Measurements from ENCODE around the gene CCDC169.
"Not testable (repeated sequence)": the region's sequence is repeated elsewhere in the genome, so short reads cannot be mapped to it uniquely, and the experiment has no call there.

CCDC169 gene

DNA sequence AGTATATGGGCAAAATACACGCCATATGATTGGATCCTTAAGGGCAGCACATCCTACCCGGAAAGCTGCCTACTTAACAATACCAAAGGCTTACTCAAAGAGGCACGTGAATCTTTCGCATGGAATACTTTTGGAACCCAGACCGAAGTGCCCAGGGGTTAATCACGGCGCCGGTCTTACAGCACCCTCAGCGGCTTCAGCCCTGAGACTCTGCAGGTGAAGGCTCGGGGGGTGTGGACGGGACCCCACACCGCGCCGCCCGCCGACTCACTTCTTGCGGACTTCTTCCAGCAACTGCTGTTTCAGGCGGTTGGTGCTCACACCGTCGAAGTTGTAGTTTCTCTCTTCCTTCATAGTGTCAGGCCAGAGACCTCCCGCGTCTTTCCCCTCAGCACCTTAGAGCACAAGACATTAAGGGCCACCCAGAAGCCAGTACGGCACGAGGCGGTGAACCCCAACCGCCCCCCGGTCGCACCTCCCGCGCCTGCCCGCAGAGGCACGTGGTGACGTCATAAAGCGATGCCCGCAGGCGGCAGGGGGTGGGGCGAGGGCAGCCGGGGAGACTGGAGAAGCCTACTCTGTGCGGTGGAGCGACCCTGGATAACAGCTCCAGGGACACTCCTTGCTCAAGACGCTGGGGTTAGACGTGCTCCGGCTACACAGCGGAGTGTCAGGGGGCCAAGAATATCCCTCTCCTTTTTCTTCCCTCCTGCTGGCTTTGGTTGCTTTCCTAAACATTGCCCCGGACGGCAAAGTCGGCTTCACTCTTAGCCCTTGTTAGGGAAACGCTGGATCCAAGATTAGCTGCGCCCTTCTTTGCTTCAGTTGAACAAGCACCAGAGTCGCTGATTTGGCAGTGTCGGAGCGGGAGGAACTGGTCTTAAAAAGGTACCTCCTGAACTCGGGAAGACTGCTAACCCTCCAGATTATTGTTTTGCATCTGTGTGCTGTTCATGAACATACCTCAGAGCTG, at the start of gene CCDC169:
CCDC169 (minus strand) TSS at position 449 of the 973 bp plus-strand sequence; CDS start at position 354, 95 bp downstream.
- peak; percentile 32 for DNase-seq (ENCODE audit: low read depth)

DNA sequence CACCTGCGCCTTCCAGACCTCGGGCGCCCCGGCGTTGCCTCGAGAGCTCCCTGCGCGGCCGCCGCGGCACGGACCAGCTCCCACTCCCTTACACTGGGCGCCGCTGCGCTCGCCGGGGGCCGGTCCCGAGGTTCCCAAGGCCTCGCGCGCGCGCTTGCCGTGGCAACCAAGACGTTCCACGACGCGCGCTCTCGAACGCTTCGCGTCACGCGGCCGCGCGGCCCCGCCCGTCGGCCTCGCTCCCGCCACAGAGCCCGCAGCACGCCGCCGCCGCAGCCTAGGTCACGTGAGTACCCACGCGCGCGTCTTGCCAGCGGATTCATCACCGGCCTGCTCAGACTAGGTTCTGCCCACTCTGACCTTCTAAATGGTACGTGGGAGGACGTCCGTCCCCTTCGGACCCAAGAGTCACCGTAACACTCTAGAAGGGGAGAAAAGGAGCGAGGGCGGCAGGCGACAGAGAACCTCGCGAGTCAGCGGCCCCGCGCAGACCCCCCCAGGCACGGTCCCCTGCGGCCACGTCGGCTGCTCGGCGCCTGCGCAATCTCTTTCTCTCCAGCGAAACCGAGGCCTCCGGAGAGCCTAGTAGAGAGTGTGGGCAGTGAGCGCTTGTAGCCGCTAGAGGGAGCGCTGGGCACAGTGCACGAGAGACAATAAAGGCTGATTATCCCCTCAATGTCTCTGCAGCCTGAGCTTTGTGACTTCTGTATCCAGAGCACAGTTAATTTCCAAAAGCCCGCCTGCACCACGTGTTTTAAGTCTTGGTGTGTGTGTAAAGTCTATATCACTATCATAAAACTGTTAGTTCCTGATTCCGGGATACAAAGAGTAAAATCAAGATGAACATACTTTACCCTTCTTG, 48.8 kb upstream of the CCDC169 start, which contains the start of gene SPART:
SPART (minus strand) TSS at position 173 of the 862 bp plus-strand sequence. CDS start 10,564 bp downstream, outside the sequence.
- peak; percentile 71 for DNase-seq (ENCODE audit: low read depth)

DNA sequence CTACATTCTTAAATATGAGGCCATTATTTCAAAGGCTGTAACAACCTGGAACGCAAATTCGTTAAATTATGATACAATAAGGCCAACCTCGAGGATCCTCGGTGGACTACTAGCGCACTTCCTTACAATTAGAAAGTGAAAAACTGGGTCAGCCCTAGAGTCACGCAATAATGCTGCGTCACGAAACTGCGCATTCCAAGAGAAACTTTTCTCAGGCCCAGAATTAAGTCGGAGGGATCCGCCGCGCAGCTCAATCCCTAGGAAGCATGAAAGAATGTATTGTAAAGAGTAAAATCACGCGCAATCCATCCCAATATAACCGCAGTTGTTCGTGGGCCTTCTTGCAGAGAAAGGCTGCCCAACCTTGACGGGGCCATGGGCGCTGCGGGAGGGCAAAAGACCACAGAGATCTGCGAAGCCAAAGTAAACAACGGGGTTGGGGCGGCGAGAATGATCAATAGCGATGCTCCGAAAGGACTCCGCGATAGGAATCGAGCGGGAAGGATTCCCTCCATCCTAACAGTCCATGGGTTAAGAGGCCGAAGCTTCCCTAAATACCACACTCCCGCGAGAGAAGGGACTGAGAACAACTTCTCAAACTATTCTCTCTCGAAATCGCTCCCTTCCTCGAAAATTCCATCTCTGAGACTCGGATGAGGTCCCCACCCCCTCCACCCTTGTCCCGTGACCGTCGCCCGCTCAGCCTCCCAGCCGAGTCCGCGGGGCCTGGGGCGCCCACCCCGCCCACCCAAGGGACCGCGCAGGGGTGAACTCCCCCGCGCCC, 48.0 kb upstream of the CCDC169 start:
- DNase-seq (ENCODE audit: low read depth): no peak

DNA sequence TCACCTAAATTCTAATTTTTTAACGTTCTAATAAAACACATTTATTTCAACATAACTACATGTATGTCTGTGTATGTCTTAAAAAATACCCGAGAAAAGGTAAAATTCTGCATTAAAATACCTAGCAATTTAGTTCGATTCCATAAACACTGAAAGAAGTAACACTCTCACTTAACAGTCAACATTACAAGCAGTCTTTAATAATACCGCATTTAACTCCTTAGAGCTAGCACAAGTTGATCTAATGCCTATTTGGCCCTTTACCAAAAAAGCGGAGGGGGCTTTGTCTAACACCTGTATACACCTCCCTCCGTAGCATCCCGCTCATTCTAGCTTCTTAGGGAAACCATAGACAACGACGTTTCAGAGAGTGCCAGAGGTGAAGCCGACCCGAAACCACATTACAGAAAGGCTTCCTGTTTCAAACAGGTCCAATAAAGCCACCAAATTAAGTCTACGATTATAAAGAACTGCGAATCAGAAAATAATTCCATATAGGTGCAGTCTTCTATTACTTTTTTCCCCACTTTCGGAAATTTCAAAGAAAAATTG, 47.3 kb upstream of the CCDC169 start:
- DNase-seq (ENCODE audit: low read depth): no peak

DNA sequence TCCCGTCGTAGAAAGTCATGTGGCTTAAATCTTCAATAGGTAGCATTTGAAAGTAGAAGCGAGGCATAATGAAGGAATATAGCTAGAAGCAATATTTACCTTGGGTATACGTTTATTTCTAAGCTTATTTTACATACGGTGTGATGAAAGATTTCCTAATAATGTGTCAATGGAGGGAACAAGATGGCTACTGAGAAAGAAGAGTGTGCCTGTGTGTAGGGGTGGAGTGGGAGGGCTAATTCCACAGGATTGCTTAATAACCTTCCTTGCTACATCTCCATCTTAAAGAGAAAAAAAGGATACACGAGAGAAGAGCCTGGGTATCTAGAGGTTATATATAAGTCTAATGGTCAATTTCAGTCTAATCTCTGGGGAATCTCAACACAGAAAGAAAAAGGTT, 46.6 kb upstream of the CCDC169 start:
- no peak for DNase-seq (ENCODE audit: low read depth)

DNA sequence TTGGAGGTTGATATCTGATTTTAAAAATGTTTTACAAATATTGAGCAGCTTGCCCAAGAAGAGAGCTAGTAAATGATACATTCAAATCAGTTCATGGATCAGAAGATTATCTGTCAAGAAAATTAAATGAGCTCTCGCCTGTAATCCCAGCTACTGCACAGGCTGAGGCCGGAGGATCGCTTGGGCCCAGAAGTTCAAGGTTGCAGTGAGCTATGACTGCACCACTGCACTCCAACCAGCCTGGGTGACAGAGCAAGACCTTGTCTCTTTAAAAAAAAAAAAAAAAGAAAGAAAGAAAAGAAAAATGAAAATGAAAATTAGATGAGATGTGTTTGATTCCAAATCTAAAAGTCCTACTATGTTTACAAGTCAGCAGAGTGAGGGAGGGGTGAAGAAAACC, 46.2 kb upstream of the CCDC169 start:
- no peak for DNase-seq (ENCODE audit: low read depth)

DNA sequence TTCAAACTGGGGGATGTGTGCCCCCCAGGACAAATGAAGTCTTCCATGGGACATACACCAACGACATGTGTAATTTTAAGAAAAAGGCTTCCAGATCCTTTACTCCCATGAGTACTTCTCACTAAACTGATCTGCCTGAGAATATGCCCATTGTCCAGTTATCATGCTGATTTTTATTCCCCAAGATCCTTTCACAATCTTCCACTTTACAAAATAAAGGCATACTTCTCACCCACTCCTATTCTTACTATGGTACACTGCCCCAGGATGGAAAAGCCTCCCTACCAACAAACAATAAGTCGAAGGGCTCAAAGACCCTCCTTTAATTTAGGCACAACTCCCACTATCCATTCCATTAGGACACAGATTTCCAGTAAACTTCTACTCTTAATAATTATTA, 45.1 kb upstream of the CCDC169 start:
- no peak for DNase-seq (ENCODE audit: low read depth)

DNA sequence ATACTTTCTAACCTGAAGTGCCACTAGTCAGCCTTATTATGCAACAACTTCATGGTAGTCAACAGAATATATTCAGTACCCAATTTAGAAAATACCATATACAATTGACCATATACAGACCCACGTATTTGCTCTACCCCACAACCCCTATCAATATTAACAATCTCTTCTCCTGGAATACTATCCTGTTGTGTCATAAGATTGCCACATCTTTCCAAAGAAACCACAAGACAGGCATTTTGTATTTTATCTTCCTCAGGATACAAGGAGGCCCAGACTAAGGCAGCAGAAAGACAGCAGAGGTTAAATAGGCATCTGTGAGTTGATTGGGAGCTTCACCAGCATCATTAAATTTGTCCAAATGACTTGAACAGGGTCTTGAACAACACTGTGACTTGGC, 44.1 kb upstream of the CCDC169 start:
- no peak for DNase-seq (ENCODE audit: low read depth)

DNA sequence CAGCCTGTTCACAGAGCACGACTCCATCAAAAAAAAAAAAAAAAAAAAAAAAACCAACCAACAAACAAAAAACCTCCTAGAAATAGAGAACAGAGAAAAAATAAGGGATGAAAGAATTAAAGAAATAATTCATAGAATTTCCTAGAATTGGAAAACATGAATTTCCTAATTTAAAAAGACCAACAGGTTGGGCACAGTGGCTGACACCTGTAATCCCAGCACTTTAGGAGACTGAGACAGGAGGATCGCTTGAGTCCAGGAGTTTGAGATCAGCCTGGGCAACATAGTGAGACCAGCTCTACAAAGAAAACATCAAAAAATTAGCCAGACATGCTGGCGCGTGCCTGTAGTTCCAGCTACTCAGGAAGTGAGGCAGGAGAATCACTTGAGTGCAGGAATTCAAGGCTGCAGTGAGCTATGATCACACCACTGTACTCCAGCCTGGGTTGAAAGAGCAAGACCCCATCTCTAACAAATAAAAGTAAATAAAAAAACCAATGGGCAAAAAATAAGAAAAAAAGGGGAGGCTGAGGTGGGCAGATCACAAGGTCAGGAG, 42.1 kb upstream of the CCDC169 start:
- no peak for DNase-seq (ENCODE audit: low read depth)

DNA sequence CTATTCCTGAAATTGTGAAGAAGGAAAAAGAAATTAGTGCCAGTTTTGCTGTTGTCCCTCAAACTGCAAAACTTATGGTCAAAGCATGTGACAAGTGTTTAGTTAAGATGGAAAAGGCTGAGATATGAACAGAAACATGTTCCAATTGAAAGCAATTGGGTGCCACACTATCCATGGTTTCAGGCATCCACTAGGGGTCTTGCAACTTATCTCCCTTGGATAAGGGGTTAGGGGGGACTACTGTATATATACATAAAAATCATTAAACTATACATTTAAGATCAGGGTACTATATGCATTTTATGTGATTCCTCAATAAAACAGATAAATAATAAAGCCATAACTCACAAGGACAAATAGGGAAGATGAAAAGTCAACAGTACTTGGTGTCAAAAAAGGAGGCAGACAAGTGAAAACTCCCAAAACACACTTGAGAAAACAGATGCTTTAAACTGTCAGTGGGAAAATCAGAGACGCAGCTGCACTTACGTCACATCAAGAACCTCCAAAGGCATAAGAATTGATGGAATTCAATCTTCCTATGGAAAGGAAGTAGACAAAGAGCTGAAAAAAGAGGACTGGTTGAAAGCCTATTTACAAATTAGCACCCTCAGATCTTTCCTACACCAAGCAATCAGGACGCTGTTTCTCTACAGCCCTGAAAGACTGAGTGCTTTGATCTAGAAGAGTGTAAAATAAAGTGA, 40.5 kb upstream of the CCDC169 start:
- DNase-seq (ENCODE audit: low read depth): no peak

DNA sequence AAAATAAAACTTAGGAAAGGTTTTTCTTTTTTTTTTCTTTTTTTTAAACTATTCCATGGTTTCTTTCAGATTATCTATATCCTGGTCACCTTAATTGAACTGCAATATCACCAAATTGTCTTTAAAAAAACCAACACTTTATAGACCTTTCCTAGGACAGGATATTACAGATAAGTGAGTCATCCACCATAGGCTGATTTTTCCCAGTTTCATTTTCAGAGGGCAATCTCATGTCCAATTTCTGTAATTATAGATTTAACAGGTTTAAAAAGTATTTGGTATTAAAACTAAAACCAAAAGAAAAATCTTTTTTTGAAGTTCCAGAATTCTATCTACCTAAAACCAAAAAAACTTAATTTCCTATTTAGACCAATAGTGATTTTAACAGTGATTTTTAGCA, 35.4 kb upstream of the CCDC169 start:
- DNase-seq (ENCODE audit: low read depth): no peak

DNA sequence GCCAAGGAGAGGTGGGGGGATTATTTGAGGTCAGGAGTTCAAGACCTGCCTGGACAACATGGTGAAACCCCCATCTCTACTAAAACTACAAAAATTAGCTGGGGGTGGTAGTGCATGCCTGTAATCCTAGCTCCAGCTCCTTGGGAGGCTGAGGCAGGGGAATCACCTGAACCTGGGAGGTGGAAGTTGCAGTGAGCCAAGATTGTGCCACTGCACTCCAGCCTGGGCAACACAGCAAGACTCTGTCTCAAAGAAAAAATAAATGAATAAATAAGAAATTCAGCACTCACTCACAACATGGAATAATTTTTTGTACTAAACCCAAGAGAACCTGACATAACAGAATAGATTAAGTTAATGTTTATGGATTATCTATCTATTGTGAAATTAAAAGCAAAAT, 34.6 kb upstream of the CCDC169 start:
- not testable (repeated sequence) for DNase-seq (ENCODE audit: low read depth)

DNA sequence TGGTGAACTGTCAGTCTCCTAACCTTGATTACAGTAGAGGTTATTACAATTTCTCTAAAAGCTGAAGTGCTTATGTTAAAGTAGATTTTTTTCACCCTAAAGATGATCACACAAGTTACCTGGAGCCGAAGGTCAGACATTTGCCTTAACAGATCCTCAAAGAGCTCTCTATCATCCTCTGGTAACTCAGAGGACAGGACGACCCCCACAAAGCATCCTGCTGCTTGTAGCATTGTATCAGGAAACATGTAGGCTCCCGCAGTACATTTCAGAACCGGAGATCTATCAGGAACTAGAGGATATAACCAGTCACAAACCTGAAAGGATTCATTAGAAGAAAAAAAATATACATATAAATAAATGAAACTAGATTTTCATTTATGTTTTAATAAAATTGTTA, 33.7 kb upstream of the CCDC169 start:
- DNase-seq (ENCODE audit: low read depth): no peak

DNA sequence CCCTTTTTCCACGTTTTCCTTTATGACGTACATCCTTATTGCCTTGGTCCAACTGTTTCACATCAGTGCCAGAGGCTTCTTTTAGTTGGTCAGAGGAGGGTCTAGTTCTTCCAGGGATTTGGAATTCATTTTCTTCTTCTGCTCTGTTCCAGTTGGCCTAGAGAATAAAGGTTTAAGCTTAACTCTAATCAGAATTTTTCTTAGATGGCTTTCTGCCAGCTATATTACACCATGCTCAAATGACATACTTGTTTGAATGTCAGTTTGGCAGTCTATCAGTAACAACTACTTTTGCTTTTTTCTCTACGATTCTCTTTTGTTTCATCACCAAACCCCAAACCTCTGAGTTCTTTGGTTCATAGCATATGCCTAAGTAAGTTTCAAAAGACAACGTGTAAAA, 31.7 kb upstream of the CCDC169 start:
- no peak for DNase-seq (ENCODE audit: low read depth)

DNA sequence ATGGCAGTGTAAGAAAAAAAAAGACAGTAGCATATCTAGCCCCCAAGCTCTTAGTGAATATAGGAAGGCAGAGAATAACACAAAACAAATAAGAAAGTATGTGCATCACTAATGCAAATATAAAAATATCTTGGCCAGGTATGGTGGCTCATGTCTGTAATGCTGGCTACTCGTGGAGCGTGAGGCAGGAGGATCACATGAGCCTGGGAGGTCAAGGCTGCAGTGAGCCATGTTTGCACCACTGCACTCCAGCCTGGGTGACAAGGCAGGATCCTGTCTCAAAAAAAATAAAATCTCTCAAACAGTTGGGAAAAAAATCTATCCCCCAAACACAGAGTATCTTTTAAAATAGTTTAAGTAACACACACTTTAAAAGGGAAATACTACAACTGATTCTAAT, 31.2 kb upstream of the CCDC169 start:
- DNase-seq (ENCODE audit: low read depth): no peak

DNA sequence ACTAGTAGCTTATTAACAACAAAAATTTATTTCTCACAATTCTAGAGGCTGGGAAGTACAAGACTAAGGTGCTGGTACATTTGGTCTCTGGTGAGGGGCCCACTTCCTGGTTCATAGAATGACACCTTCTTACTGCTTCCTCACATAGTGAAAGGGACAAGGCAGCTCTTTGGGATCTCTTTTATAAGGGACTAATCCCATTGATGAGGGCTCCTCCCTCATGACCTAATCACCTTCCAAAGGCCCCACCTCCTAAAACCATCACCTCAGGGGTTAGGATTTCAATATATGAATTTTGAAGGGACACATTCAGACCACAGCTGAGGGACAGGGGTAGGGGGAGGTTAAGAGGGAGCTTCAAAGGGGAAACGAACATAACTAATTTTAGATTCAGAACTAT, 28.3 kb upstream of the CCDC169 start:
- no peak for DNase-seq (ENCODE audit: low read depth)

DNA sequence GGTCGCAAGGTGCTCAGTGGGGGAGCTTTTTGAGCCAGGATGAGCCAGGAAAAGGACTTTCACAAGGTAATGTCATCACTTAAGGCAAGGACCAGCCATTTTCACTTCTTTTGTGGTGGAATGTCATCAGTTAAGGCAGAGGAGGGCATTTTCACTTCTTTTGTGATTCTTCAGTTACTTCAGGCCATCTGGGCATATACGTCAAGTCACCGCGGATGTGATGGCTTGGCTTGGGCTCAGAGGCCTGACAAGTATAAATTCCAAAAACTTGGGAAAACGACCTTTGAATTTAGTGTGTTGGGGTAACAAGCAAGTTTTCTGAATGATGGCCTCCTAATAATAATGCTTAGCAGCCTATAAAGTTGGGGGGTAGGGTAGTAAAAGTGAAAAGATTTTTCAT, 27.3 kb upstream of the CCDC169 start:
- not testable (repeated sequence) for DNase-seq (ENCODE audit: low read depth)

DNA sequence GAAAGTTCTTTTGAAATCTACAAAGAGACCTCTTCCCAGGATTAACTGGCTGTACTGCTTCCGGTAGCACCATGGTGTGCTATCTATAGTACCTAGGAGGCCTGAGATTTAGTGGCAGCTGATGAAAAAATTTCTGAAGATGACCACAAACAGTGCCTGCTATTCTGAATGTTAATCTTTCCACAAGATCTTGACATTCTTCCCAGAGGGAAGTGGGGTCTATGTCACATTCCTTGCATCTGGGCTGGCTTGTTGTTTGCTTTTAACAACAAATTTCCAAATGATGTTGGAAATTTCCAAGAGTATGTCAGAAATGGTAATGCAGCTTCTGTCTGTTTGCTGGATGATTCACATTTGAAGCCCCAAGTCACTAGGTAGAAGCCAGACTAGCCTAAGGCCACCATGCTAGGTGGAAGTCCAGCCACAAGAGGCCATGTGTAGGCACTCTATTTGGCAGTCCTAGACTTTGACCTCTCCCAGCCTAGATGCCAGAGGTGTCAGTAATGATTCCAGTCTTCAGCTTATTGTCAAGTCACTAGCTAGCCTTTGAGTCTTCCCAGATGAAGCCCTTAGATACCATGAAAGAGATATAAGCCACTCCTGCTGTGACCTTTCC, 26.4 kb upstream of the CCDC169 start:
- no peak for DNase-seq (ENCODE audit: low read depth)

DNA sequence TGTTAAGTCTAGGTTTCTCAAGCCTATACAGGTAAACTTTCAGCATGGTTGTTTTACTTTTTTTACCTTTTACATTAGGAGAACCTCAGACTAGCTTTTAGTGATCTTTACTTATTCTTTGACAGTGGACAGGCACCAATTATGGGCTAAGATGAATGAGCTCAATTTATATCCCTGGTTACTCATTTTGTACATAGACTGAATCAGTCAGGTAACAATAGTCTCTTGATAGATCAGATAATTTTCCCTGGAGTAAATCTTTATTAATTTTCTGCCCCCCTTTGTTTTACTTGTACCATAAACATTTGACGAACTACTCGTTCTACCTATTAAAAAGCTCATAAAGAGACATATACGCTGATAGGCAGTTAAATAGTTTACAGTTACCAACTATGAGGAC, 25.8 kb upstream of the CCDC169 start:
- DNase-seq (ENCODE audit: low read depth): no peak

DNA sequence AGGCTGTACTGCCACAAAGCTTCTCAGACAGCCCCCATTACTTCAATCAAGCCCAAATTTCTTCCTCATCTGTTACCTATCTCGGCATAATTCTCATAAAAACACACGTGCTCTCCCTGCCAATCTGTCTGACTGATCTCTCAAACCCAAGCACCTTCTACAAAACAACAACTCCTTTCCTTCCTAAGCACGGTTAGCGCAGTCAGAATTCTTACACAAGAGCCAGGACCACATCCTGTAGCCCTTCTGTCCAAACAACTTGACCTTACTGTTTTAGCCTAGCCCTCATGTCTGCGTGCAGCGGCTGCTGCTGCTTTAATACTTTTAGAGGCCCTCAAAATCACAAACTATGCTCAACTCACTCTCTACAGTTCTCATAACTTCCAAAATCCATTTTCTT, 22.2 kb upstream of the CCDC169 start:
- DNase-seq (ENCODE audit: low read depth): not testable (repeated sequence)
